Measurements from ENCODE around the gene MDGA2. TPM values are rescaled to one million over a fixed set of nuclear protein-coding genes. Genes with fewer than 3 reads are reported as not detected.

The MDGA2 gene
- total RNA-seq, 2 experiments from 2014 or later = not detected

DNA sequence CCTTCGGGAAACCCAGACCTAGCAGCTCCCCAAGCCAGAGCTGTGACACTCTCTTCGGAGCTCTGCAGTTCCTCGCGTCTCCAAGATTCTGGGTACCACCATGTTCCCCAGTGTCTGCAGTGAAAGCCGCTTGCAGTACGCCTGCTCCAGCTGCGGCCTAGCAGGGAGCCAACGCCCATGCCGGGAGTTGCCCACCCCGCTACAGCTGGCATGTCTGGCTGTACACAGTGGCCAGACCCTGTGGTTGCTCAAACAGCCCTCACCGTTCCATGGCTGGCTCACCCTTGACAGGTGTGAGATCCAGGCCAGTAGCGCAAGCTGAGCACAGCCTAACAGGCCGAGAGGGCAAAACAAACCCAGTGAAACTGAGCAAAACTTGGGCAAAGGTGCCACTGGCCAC, 520.0 kb downstream of the MDGA2 start:
- peaks cover 0 to 24% of the 10 kb centered on the region in 2 experiments for H3K9me3 ChIP-seq (ENCODE audit: control insufficient read depth in 1 of 2, insufficient read depth in 1 of 2, low read length in 2 of 2)
- no peaks in the 10 kb centered on the region for H3K27me3 Mint-ChIP-seq
- no peak overlapping the region for H3K27ac ChIP-seq (ENCODE audit: low read depth in 1 of 2, low read length in 2 of 2)
- H3K4me3 Mint-ChIP-seq = no peak overlapping the region
- ChIA-PET CTCF (no interaction called here), POLR2A (no interaction called here)
- H3K36me3 Mint-ChIP-seq (ENCODE audit: low read depth) = no peaks in the 10 kb centered on the region
- peaks cover 2% of the 10 kb centered on the region for H3K9me3 Mint-ChIP-seq
- H3K36me3 ChIP-seq (ENCODE audit: insufficient read depth, low read length) = no peaks in the 10 kb centered on the region
- no peak for TF ChIP-seq CTCF (IDR thresholded peaks at IDR 0.05)
- H3K27me3 ChIP-seq (ENCODE audit: control insufficient read depth in 1 of 2, insufficient read depth in 2 of 2, low read length in 2 of 2) = no peaks in the 10 kb centered on the region
- ATAC-seq (ENCODE audit: poor library complexity) = no peak
- no peak overlapping the region for H3K27ac Mint-ChIP-seq
- H3K4me1 Mint-ChIP-seq (ENCODE audit: low read depth) = no peaks in the 10 kb centered on the region
- intact Hi-C loops (cut with DNase I, micrococcal nuclease) = no loop called here
- H3K4me1 ChIP-seq (ENCODE audit: insufficient read depth, low read length) = no peaks in the 10 kb centered on the region
- peak in 1 of 14 experiments; percentile 5 for DNase-seq
- no peak overlapping the region for H3K4me3 ChIP-seq (ENCODE audit: low read length)

DNA sequence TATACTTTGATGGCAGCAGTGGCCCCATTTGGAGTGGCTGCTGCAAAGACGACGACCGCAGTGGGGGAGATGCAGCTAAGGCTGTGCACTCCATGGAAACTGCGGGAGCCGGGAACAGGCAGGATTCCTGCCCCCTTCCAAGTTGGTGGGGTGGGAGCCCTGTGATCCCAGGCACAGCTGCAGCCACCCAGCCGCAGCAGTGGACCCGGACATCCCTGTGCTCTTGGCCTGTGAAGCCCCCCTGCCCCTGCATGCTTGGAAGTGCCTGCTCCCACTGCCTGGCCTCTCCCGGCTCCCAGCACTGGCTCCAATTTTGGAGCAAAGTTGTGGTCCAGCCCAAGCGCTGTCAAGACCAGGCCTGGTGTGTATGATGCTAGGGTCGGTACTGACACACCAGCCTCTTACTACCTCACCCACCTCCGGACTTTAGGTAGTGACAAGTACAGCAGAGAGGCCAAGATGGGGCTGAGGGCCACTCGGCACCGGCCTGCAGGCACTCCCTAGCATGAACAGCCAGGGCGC, 521.1 kb downstream of the MDGA2 start:
- Histone ChIP-seq H3K27me3 (ENCODE audit: control insufficient read depth in 1 of 2, insufficient read depth in 2 of 2, low read length in 2 of 2) (no peaks in the 10 kb centered on the region), H3K4me3 (ENCODE audit: low read length) (no peak overlapping the region), H3K27ac (ENCODE audit: low read depth in 1 of 2, low read length in 2 of 2) (no peak overlapping the region), H3K9me3 (ENCODE audit: control insufficient read depth in 1 of 2, insufficient read depth in 1 of 2, low read length in 2 of 2) (peaks cover 0 to 24% of the 10 kb centered on the region in 2 experiments), H3K4me1 (ENCODE audit: insufficient read depth, low read length) (no peaks in the 10 kb centered on the region), H3K36me3 (ENCODE audit: insufficient read depth, low read length) (no peaks in the 10 kb centered on the region)
- H3K36me3 Mint-ChIP-seq (ENCODE audit: low read depth) = no peaks in the 10 kb centered on the region
- no peaks in the 10 kb centered on the region for H3K4me1 Mint-ChIP-seq (ENCODE audit: low read depth)
- POLR2A ChIA-PET = no interaction called here
- DNase-seq (no peak), ATAC-seq (ENCODE audit: poor library complexity) (no peak)
- no peak for TF ChIP-seq CTCF (IDR thresholded peaks at IDR 0.05)
- CTCF ChIA-PET = no interaction called here
- H3K9me3 Mint-ChIP-seq = peaks cover 6% of the 10 kb centered on the region
- H3K27me3 Mint-ChIP-seq = no peaks in the 10 kb centered on the region
- no peak overlapping the region for H3K4me3 Mint-ChIP-seq
- intact Hi-C loops (cut with DNase I, micrococcal nuclease) = no loop called here
- no peak overlapping the region for H3K27ac Mint-ChIP-seq

- no peak overlapping the region for H3K4me3 ChIP-seq (ENCODE audit: low read length)
- CTCF ChIA-PET = no interaction called here
- no peaks in the 10 kb centered on the region for H3K27me3 Mint-ChIP-seq
- no peak for TF ChIP-seq CTCF (IDR thresholded peaks at IDR 0.05)
- no peaks in the 10 kb centered on the region for H3K27me3 ChIP-seq (ENCODE audit: control insufficient read depth in 1 of 2, insufficient read depth in 2 of 2, low read length in 2 of 2)
- H3K36me3 ChIP-seq (ENCODE audit: insufficient read depth, low read length) = no peaks in the 10 kb centered on the region
- POLR2A ChIA-PET = no interaction called here
- peaks cover 5% of the 10 kb centered on the region for H3K9me3 Mint-ChIP-seq
- H3K27ac ChIP-seq (ENCODE audit: low read depth in 1 of 2, low read length in 2 of 2) = no peak overlapping the region
- intact Hi-C loops (cut with DNase I, micrococcal nuclease) = no loop called here
- peaks cover 0 to 24% of the 10 kb centered on the region in 2 experiments for H3K9me3 ChIP-seq (ENCODE audit: control insufficient read depth in 1 of 2, insufficient read depth in 1 of 2, low read length in 2 of 2)
- H3K27ac Mint-ChIP-seq = no peak overlapping the region
- no peaks in the 10 kb centered on the region for H3K4me1 ChIP-seq (ENCODE audit: insufficient read depth, low read length)
- H3K4me3 Mint-ChIP-seq = no peak overlapping the region
- DNase-seq (no peak), ATAC-seq (ENCODE audit: poor library complexity) (no peak)
- no peaks in the 10 kb centered on the region for H3K36me3 Mint-ChIP-seq (ENCODE audit: low read depth)
- H3K4me1 Mint-ChIP-seq (ENCODE audit: low read depth) = no peaks in the 10 kb centered on the region
These were observed 521.7 kb downstream of the MDGA2 start for GRCh38 chr14:47153746-47154145.

Data from CD4-positive, alpha-beta T cell (primary cell).